NT2/D1 (cell line): ENCODE data around the gene ADAM30.

Experiments
- SUZ12 ChIP-seq: IDR thresholded peaks from 2 replicates; pipeline ENCODE4 v1.6.1; 2011; ENCODE audit not compliant: insufficient read length, insufficient read depth; ENCODE audit errors: extremely low read depth
- YY1 ChIP-seq: IDR thresholded peaks from 2 replicates; pipeline ENCODE4 v1.6.1; 2011; ENCODE audit not compliant: insufficient read length, insufficient read depth
- ZNF274 ChIP-seq: IDR thresholded peaks from 2 replicates; pipeline ENCODE4 v1.6.1; 2011; ENCODE audit warnings: mild to moderate bottlenecking, low read depth, low read length

- TF ChIP-seq YY1 (no peak), ZNF274 (no peak), SUZ12 (no peak)
These were observed 39.1 kb upstream of the ADAM30 start for GRCh38 chr1:119935373-119935772.
